ENCODE data around the gene KIF4B. TPM values are rescaled to one million over a fixed set of nuclear protein-coding genes. Genes with fewer than 3 reads are reported as not detected.

KIF4B gene
- total RNA-seq, 1 donor from 2014 or later = not detected

GRCh38 chr5:155053501-155053900 is 39.9 kb downstream of the KIF4B start:
- no peak for DNase-seq

DNA sequence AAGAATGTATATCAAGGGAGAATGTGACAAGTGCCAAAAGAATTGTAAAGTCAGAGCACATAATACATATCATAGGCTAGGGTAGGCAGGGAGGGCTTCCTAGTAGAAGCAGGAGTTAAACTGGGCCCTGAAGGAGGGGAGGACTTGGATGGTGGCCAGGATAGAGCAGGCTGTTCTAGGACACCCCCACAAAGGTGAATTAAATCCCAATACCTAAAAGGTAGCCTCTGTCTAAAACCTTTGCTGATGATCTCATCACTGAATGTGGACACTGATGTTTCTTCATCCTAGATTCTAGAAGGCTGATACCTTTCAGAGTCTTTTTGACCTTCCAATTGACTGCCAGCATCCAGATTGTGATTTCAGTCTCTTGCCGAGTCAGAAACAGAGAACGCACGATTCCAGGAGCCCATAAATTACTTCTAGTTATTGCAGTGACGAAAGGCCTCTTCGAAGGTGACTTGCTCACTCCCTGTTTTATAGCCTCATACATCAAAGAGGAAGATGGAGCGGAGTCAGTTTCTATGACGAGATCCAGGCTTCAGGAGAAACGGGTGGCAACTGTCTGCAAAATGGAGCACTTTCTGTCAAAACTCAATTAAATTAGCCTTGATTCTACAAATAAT is 43.2 kb downstream of the KIF4B start:
- DNase-seq = no peak

- DNase-seq = no peak
Measured at GRCh38 chr5:155057626-155058025, 44.1 kb downstream of the KIF4B start.

DNA sequence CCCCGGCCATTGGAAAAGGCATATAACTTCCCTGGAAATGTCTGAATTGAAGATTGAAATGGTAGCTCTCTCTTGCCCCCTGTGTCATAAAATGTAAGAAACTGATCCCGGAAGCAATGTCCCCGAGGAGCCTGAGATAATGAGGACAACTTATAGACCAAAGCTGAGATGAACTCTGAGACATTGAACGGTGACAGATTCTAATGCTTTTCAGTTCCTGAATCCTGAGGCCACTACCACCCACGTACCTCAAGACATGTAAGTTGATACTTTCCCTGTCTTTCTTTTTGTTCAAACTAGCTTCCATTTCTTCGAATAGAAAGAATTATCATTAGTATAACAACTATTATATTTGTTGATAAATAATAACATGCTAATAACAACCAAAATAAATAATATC is 51.0 kb downstream of the KIF4B start:
- DNase-seq = no peak

DNA sequence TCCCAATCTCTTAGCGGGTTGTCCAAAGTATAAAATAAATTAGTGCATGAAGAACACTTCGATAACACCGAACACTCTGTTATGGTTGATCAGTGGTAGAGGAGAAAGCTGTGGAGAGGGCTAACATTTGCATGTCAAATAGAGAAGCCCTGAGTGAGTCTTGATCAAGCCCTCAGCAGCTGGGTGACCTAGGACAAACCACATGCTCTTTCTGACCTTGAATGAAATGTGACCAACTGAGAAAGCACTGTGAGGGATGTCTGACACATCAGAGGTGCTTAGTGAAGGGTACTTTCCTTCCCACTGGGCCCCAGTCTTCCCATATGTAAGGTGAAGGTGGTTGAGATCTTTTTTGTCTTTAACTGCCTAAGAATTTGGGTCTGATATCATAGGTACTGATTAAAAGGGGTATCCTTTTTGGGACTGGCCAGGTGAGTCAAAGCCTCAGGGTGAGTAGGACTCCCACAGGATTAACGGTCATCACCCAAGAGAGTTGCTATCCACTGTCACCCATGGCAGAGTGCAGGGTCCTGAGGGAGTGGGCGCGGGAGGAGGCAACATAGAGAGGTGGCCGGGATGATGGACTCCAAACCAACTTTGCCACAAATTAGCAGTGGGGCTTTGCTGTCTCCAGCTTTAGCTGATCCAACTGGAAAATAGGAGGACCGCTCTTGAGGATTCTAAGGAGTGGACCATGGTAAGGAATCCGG is 53.5 kb downstream of the KIF4B start:
- no peak for DNase-seq

Other genes with a start within 250 kb of the KIF4B start
- 26.7 TPM for gene FAXDC2, start 163.2 kb upstream of the KIF4B start, total RNA-seq
- 57.6 TPM for gene CNOT8, start 155.1 kb upstream of the KIF4B start, total RNA-seq
- 16.6 TPM for gene GEMIN5, start 75.5 kb upstream of the KIF4B start, total RNA-seq
- 11.9 TPM for gene MRPL22, start 72.7 kb upstream of the KIF4B start, total RNA-seq